Activated CD4-positive, alpha-beta T cell treated with anti-CD3 and anti-CD28 coated beads for 1 hour (primary cell): ENCODE results near the gene PLA2G4A.

ENCODE experiments used
- DNase-seq: peaks from one replicate; pipeline ENCODE4 v3.0.0-alpha.2; 2020

The PLA2G4A gene

GRCh38 chr1:186834399-186834958, 5.7 kb downstream of the PLA2G4A start:
- DNase-seq: no peak

- no peak for DNase-seq
Observed at GRCh38 chr1:186835448-186835847, 6.7 kb downstream of the PLA2G4A start.

DNA sequence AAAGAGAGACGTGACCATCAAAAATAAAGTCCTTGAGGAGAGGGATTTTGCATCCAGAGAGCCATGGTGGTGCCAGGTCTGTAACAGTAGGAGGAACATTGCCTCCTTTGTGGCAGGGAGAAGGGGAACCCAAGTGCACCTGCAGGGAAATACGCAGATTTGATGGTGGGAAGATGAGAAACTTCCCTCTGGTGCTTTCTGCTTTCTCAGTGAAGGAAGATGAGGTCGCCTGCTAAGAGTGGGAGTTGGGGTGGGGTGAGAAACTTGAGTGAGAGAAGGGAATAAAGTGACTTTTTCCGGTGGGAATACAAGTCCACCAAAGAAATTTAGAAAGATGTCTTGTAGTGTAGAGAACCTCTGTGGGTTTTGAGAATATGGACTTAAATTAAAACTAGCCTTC, 9.1 kb downstream of the PLA2G4A start:
- no peak for DNase-seq

DNA sequence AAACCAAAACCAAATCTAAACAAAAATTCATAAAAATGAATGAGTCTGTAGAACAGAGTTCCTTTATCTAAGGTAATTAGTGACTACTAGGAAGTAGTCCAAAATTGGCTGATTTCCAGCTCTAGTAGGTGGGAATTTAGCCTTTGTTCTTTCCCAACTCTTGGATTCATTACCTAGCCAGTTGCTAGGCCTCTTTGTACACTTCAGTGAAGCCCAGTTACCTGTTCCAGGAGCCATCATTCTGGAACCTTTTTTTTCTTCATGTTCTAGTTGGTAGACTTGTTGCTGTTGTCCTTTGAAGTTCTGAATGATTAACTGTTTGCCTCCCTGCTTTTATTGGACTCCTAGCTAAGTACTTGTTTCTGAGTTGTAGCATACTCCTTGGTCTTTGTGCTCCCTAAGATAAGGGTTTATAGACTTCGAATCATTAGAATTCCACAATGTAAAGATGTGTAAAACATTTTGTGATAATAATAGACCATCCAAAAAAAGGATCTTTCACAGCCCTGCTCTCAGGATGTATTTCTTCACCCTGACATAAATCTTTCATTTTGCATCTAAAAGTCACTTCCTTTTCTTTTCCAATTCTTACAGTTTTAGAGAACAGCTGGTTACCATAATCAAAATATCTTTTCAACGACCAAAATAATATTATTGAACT, 9.8 kb downstream of the PLA2G4A start:
- no peak for DNase-seq

DNA sequence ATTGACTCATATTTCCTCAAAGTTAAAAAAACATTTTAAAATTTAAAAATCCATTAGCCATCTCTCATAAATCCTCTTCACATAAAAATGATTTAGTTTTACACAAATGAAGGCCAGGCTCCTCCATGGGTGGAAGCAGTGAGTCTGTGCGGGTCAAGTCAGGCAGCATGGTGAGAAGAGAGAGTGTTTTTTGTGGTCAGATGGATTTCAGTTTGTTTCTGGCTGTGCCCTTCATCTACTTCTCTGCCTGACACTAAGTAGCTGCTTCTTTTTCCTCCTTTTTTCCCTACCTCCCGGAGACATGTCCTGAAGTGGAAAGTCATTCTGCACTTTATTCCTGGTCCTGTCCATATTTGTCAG, 10.3 kb downstream of the PLA2G4A start:
- no peak for DNase-seq

GRCh38 chr1:186841599-186841998, 12.8 kb downstream of the PLA2G4A start:
- no peak for DNase-seq

- DNase-seq: no peak
Observed at GRCh38 chr1:186842547-186842946, 13.8 kb downstream of the PLA2G4A start.

GRCh38 chr1:186843226-186843625, 14.5 kb downstream of the PLA2G4A start:
- DNase-seq: no peak

DNA sequence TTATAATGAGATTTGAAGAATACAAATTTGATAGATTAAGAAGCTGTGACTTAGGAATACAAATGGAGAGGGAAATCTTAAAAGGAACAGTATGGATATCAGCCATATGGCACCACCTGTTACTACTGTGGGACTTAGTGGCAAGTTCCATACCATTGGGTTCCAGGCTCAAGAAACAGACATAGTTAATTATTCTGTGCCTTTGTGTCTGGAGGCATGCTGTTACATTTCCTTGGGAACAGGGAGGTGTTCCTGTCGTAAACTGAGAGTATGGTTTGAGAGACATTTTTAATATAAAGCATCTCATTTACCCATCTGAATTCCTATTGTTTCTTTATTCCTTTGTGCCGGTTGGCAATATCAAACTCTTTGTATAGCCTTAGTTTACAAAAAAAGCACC, 15.2 kb downstream of the PLA2G4A start:
- DNase-seq: no peak

DNA sequence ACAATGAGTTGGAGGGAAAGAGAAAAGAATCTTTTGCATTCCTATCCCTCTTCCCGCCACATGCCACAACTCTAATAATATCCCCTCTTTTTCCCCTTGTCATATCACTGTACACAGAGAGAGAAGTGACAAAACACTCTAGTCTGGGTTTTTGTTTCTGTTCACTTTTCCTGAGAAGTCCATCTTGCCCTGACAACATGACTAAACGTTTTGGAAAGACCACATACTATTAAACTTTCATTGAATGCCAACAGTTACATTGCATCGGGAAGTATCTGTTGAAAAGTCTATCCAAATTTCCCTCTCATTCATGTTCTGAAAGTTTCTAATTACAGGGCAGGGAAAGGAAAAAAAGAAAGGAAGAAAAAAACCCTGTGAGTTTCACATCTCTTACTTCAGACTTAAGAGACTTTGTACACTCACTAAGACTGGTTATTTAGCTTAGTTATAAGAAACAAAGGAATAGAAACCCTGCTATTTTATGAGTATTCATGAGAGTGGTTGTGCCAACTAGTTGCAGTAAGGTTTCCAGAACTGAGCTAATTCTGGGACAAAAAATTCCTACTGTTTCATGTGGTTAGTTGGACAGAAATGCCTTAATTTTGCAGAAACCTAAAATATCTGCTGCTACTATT, 16.9 kb downstream of the PLA2G4A start:
- no peak for DNase-seq

DNA sequence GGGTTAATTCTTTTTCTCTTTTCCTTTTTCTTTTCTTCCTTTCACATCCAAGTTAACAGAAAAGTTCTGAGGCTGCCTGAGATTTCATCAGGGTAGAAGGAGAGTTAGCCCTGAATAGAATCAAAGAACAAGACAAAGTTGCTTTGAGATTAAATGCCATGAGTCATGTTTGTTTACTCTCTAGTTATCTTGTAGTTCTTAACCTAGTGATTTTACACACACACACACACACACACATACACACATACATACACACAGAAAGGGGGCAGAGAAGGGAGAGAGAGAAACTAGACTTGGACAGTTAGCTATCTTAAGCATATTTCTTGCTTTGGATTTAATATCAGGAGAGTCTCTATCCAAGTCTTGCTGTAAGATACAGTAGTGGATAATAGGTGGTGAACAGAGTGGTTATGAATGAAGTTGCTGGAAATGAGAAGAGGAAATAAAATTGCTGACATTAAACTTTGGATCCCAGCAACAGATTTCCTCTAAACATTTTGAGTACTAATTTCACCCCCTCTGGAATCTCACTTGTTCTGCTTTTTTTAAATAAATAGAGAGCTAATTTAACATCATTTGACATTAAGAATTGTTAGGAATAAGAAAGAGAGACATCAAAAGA, 19.9 kb downstream of the PLA2G4A start:
- no peak for DNase-seq

DNA sequence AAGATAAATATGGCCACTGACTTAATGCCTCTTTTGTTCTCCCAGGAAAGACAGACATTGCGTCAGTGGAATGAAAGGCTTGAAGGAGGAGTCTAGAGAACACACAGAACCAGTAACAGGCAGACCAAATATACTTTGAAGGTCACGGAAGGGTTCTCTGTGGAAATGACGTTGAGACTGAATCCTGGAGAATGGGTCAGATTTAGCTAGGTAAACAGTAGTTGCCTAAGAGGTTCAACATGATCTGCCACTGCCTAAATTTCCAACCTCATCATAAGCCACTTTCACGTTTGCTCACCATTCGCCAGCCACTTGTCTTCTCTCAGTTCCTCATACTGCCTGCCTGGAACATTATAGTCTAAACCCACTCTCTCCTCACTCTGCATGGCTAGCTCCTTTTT, 20.5 kb downstream of the PLA2G4A start:
- no peak for DNase-seq

DNA sequence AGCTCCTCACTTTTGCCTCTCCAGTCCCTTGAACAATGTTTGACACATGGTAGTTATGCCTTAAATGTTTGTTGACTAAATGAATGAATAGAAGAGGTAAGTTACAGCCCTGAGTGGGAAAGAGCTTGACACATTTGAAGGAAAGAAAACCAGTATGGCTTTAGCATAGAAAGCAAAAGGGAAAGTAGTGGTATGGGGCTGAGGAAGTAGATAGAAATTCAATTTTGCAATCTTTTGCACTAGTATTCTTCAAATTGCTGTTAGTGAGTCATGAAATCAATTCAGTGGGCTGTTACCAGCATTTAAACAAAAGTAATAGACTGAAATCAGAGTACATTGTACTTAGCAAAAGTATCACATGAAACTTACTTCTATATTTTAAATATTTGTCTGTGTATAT, 21.1 kb downstream of the PLA2G4A start:
- no peak for DNase-seq

- no peak for DNase-seq
Observed at GRCh38 chr1:186854102-186854501, 25.4 kb downstream of the PLA2G4A start.

- DNase-seq: no peak
Observed at GRCh38 chr1:186858923-186859322, 30.2 kb downstream of the PLA2G4A start.

GRCh38 chr1:186859995-186860394, 31.2 kb downstream of the PLA2G4A start:
- no peak for DNase-seq

GRCh38 chr1:186864296-186864695, 35.5 kb downstream of the PLA2G4A start:
- no peak for DNase-seq

GRCh38 chr1:186865253-186865652, 36.5 kb downstream of the PLA2G4A start:
- DNase-seq: no peak

DNA sequence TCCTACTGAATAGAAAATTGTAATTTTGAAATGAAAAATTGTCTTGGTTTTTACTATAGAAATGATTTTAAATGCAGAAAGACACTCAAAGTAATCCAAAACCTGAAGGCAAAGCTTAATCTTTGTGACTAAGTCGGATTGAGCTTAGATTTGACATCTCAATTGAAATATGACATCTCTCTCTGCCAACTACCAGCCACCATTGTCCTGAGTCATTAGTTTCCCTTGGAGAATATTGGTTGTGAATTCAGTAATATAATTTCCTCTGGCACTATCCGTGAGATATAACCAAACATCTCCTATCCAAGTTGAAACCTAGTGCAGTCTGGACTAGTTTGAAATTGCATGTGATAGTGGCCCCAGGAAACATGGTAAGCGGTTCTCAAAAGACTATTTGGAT, 37.1 kb downstream of the PLA2G4A start:
- no peak for DNase-seq

GRCh38 chr1:186869526-186870228, 40.9 kb downstream of the PLA2G4A start:
- DNase-seq: no peak

DNA sequence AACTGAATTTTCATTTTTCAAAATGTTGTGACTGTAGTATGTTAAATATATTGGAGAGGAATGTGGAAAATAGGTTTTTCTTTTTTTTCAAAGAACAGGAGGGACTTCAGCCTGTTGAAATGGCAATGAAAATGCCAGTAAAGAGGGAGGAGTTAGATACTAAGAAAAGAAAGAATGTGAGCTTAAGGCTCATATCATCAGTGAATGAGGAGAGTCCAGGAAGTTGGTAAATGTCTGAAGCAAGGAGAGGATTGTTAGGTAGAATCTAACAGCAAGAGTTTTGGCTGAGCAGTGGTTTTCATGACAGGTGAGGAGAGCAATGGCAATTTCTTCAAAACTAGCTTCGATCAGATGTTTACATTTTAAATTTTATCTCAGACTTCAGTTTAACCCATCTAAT, 43.0 kb downstream of the PLA2G4A start:
- no peak for DNase-seq

- DNase-seq: no peak
Observed at GRCh38 chr1:186872291-186872690, 43.5 kb downstream of the PLA2G4A start.

DNA sequence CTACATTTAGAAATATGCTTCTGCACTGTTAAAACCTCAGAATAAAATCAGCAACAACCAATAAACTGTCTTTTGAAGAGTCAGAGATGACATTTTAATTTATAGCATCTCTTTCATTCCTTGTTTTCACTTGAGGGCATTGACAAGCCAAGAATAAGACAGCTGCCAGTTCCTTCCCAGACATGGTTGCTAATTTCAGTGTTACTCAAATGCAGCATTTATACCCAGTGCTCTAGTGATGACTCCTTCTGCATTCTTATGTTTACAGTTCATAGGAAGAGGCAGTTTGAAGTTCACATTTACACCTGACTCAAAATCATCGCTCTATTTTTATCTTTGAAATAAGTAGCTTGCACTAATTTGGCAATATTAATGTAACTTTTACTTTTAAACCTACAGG, 44.9 kb downstream of the PLA2G4A start:
- DNase-seq: no peak
